GM21360 (cell line): ENCODE results near the gene PGGHG.
"Not testable (repeated sequence)": the region's sequence is repeated elsewhere in the genome, so short reads cannot be mapped to it uniquely, and the experiment has no call there.

Experiments
- ATAC-seq: cut with Tn5 transposase; IDR thresholded peaks from one replicate; pipeline ENCODE4 v1.9.1; 2021; ENCODE audit warnings: mild to moderate bottlenecking, moderate library complexity; ENCODE audit not compliant: unreplicated experiment

PGGHG gene

GRCh38 chr11:326842-327580 is 38.1 kb downstream of the PGGHG start:
- ATAC-seq = peak; percentile 81

GRCh38 chr11:327581-327923 is 38.6 kb downstream of the PGGHG start:
- no peak for ATAC-seq

GRCh38 chr11:328012-328411 is 39.1 kb downstream of the PGGHG start:
- no peak for ATAC-seq

- not testable (repeated sequence) for ATAC-seq
These were observed 39.7 kb downstream of the PGGHG start for GRCh38 chr11:328516-329100.

- ATAC-seq = no peak
These were observed 40.9 kb downstream of the PGGHG start for GRCh38 chr11:329886-330253.

GRCh38 chr11:330307-330693 is 41.4 kb downstream of the PGGHG start:
- ATAC-seq = no peak

- no peak for ATAC-seq
These were observed 41.9 kb downstream of the PGGHG start for GRCh38 chr11:330694-331357.

GRCh38 chr11:331358-332060 is 42.6 kb downstream of the PGGHG start:
- ATAC-seq = no peak

- ATAC-seq = no peak
These were observed 43.9 kb downstream of the PGGHG start for GRCh38 chr11:332651-333480.

- ATAC-seq = not testable (repeated sequence)
These were observed 44.8 kb downstream of the PGGHG start for GRCh38 chr11:333616-334263.

GRCh38 chr11:334264-334994 is 45.5 kb downstream of the PGGHG start:
- ATAC-seq = no peak

- no peak for ATAC-seq
These were observed 47.1 kb downstream of the PGGHG start for GRCh38 chr11:335779-336658.

- ATAC-seq = no peak
These were observed 47.8 kb downstream of the PGGHG start for GRCh38 chr11:336659-337198.

- no peak for ATAC-seq
These were observed 48.8 kb downstream of the PGGHG start for GRCh38 chr11:337711-338110.

- no peak for ATAC-seq
These were observed 51.0 kb downstream of the PGGHG start for GRCh38 chr11:339963-340362.

GRCh38 chr11:340539-341512 is 51.9 kb downstream of the PGGHG start:
- no peak for ATAC-seq

GRCh38 chr11:342328-342727 is 53.4 kb downstream of the PGGHG start:
- no peak for ATAC-seq
